Neural progenitor cell (in vitro differentiated cells): ENCODE results near the gene SNX13. TPM values are rescaled to one million over a fixed set of nuclear protein-coding genes. Genes with fewer than 3 reads are reported as not detected.

Experiments used
- DNase-seq: peaks from one replicate; pipeline ENCODE4 v3.0.0-alpha.2; 2016; ENCODE audit warnings: low spot score
- H2AFZ ChIP-seq: fragments of 200-600 bp; sonication (generic); replicated peaks from 2 replicates; pipeline ENCODE4 v1.6.1; 2016; ENCODE audit warnings: antibody characterized with exemption
- H3F3A ChIP-seq: fragments of 200-600 bp; sonication (generic); 2 replicates; pipeline ENCODE4 v1.6.1; 2016; ENCODE audit warnings: antibody characterized with exemption, low read depth
- H3K27ac ChIP-seq: fragments of 200-600 bp; sonication (generic); 2 replicates; pipeline ENCODE4 v1.5.1; 2016; ENCODE audit warnings: mild to moderate bottlenecking
- H3K27me3 ChIP-seq: fragments of 200-600 bp; sonication (generic); 2 replicates; pipeline ENCODE4 v1.6.1; 2016; ENCODE audit warnings: mild to moderate bottlenecking, moderate library complexity
- H3K36me3 ChIP-seq: fragments of 200-600 bp; sonication (generic); 2 replicates; pipeline ENCODE4 v1.5.1; 2016
- H3K4me1 ChIP-seq: fragments of 200-600 bp; sonication (generic); 2 replicates; pipeline ENCODE4 v1.6.1; 2016; ENCODE audit warnings: mixed run types
- H3K4me2 ChIP-seq: fragments of 200-600 bp; sonication (generic); 2 replicates; pipeline ENCODE4 v1.6.1; 2016
- H3K4me3 ChIP-seq: fragments of 200-600 bp; sonication (generic); 2 replicates; pipeline ENCODE4 v1.5.1; 2016
- H3K79me2 ChIP-seq: fragments of 200-600 bp; sonication (generic); 2 replicates; pipeline ENCODE4 v1.6.1; 2016; ENCODE audit warnings: low read depth
- H3K9ac ChIP-seq: fragments of 200-600 bp; sonication (generic); 2 replicates; pipeline ENCODE4 v1.6.1; 2016
- H3K9me3 ChIP-seq: fragments of 200-600 bp; sonication (generic); 2 replicates; pipeline ENCODE4 v1.5.1; 2016; ENCODE audit warnings: low read depth
- H4K20me1 ChIP-seq: fragments of 200-600 bp; sonication (generic); 2 replicates; pipeline ENCODE4 v1.6.1; 2016; ENCODE audit warnings: low read depth
- H3K27ac Mint-ChIP-seq: 3 replicates; pipeline ENCODE4 v1.8.0; 2021; ENCODE audit warnings: mixed read lengths
- H3K27me3 Mint-ChIP-seq: 2 replicates; pipeline ENCODE4 v1.8.0; 2022; ENCODE audit warnings: low read depth, mild to moderate bottlenecking, inconsistent platforms, moderate library complexity, mixed read lengths; ENCODE audit not compliant: insufficient read depth
- H3K36me3 Mint-ChIP-seq: 3 replicates; pipeline ENCODE4 v1.8.0; 2021; ENCODE audit warnings: mixed read lengths
- H3K4me1 Mint-ChIP-seq: 3 replicates; pipeline ENCODE4 v1.8.0; 2021; ENCODE audit warnings: mixed read lengths
- H3K4me3 Mint-ChIP-seq: 3 replicates; pipeline ENCODE4 v1.8.0; 2021; ENCODE audit warnings: mild to moderate bottlenecking, moderate library complexity, mixed read lengths
- H3K9me3 Mint-ChIP-seq: 3 replicates; pipeline ENCODE4 v1.8.0; 2020; ENCODE audit warnings: mixed read lengths
- CTCF ChIP-seq: fragments of 200-600 bp; sonication (generic); IDR thresholded peaks from 2 replicates; pipeline ENCODE4 v1.5.1; 2017; ENCODE audit warnings: antibody characterized with exemption, mild to moderate bottlenecking
- EZH2 ChIP-seq: fragments of 200-600 bp; sonication (generic); IDR thresholded peaks from 2 replicates; pipeline ENCODE4 v1.6.1; 2017; ENCODE audit warnings: antibody characterized with exemption, mild to moderate bottlenecking, moderate library complexity
- EZH2phosphoT487 ChIP-seq: fragments of 200-600 bp; sonication (generic); IDR thresholded peaks from 2 replicates; pipeline ENCODE4 v1.6.1; 2017; ENCODE audit warnings: antibody characterized with exemption
- total RNA-seq: library from RNA; depleted of rRNA; stranded (reverse); fragments of >200 nt; gene quantifications from 2 replicates; pipeline ENCODE4 v1.2.3, GENCODE V29; 2015; ENCODE audit warnings: low replicate concordance

SNX13 gene
- total RNA-seq, 1 donor from 2014 or later, result 67.5 TPM

- Histone ChIP-seq H4K20me1 (no peaks in the 10 kb centered on the region), H3K4me1 (no peaks in the 10 kb centered on the region), H2AFZ (no peak overlapping the region), H3K27me3 (no peaks in the 10 kb centered on the region), H3K36me3 (peaks cover 3% of the 10 kb centered on the region), H3K4me2 (no peak overlapping the region), H3K4me3 (no peak overlapping the region), H3K9me3 (no peaks in the 10 kb centered on the region), H3K9ac (no peak overlapping the region), H3F3A (no peaks in the 10 kb centered on the region), H3K27ac (no peak overlapping the region), H3K79me2 (no peaks in the 10 kb centered on the region)
- DNase-seq, result no peak
- TF ChIP-seq EZH2phosphoT487 (no peak), EZH2 (no peak), CTCF (no peak)
- Mint-ChIP-seq H3K4me1 (no peaks in the 10 kb centered on the region), H3K36me3 (no peaks in the 10 kb centered on the region), H3K27me3 (no peaks in the 10 kb centered on the region), H3K27ac (no peak overlapping the region), H3K4me3 (no peak overlapping the region), H3K9me3 (no peaks in the 10 kb centered on the region)
Observed at GRCh38 chr7:17832820-17833355, 107.4 kb downstream of the SNX13 start.

GRCh38 chr7:17832242-17832641 is 108.1 kb downstream of the SNX13 start:
- Histone ChIP-seq H3K9ac (no peak overlapping the region), H3F3A (no peaks in the 10 kb centered on the region), H3K27ac (no peak overlapping the region), H2AFZ (no peak overlapping the region), H3K36me3 (no peaks in the 10 kb centered on the region), H3K4me1 (no peaks in the 10 kb centered on the region), H3K4me3 (no peak overlapping the region), H3K79me2 (no peaks in the 10 kb centered on the region), H4K20me1 (no peaks in the 10 kb centered on the region), H3K9me3 (no peaks in the 10 kb centered on the region), H3K27me3 (no peaks in the 10 kb centered on the region), H3K4me2 (no peak overlapping the region)
- no peak for TF ChIP-seq CTCF
- Mint-ChIP-seq H3K36me3 (no peaks in the 10 kb centered on the region), H3K9me3 (no peaks in the 10 kb centered on the region), H3K27me3 (no peaks in the 10 kb centered on the region), H3K4me1 (no peaks in the 10 kb centered on the region), H3K4me3 (no peak overlapping the region), H3K27ac (no peak overlapping the region)
- DNase-seq, result no peak

GRCh38 chr7:17830206-17830605 is 110.1 kb downstream of the SNX13 start:
- no peak overlapping the region for H3K9ac ChIP-seq
- H4K20me1 ChIP-seq, result no peaks in the 10 kb centered on the region
- H3K9me3 Mint-ChIP-seq, result no peaks in the 10 kb centered on the region
- H2AFZ ChIP-seq, result no peak overlapping the region
- TF ChIP-seq EZH2, result no peak
- TF ChIP-seq CTCF, result no peak
- TF ChIP-seq EZH2phosphoT487, result no peak
- no peaks in the 10 kb centered on the region for H3K4me1 Mint-ChIP-seq
- H3K27me3 Mint-ChIP-seq, result no peaks in the 10 kb centered on the region
- no peaks in the 10 kb centered on the region for H3K9me3 ChIP-seq
- no peaks in the 10 kb centered on the region for H3F3A ChIP-seq
- H3K4me1 ChIP-seq, result no peaks in the 10 kb centered on the region
- H3K27me3 ChIP-seq, result no peaks in the 10 kb centered on the region
- H3K4me2 ChIP-seq, result no peak overlapping the region
- H3K4me3 ChIP-seq, result no peak overlapping the region
- H3K27ac Mint-ChIP-seq, result no peak overlapping the region
- no peak overlapping the region for H3K4me3 Mint-ChIP-seq
- no peak overlapping the region for H3K27ac ChIP-seq
- H3K36me3 Mint-ChIP-seq, result peaks cover under 1% of the 10 kb centered on the region
- H3K79me2 ChIP-seq, result no peaks in the 10 kb centered on the region
- DNase-seq, result no peak
- no peaks in the 10 kb centered on the region for H3K36me3 ChIP-seq
